ENCODE data around the gene SLC26A2.
"Not testable (repeated sequence)": the region's sequence is repeated elsewhere in the genome, so short reads cannot be mapped to it uniquely, and the experiment has no call there.

SLC26A2 gene

GRCh38 chr5:150022158-150022531, 61.6 kb downstream of the SLC26A2 start:
- DNase-seq (ENCODE audit: low read depth): no peak
- no peak for TF ChIP-seq CTCF (IDR thresholded peaks at IDR 0.05; ENCODE audit: control insufficient read depth, extremely low read depth, insufficient read depth)
- H3K4me3 ChIP-seq (ENCODE audit: low read depth, low read length): no peak overlapping the region

GRCh38 chr5:150022681-150023080, 62.1 kb downstream of the SLC26A2 start:
- TF ChIP-seq CTCF (IDR thresholded peaks at IDR 0.05; ENCODE audit: control insufficient read depth, extremely low read depth, insufficient read depth): no peak

GRCh38 chr5:150023136-150023535, 62.6 kb downstream of the SLC26A2 start:
- no peak overlapping the region for H3K4me3 ChIP-seq (ENCODE audit: low read depth, low read length)
- no peak for DNase-seq (ENCODE audit: low read depth)
- TF ChIP-seq CTCF (IDR thresholded peaks at IDR 0.05; ENCODE audit: control insufficient read depth, extremely low read depth, insufficient read depth): no peak

More at GRCh38 chr5:150022681-150023080, 62.1 kb downstream of the SLC26A2 start:
- H3K4me3 ChIP-seq (ENCODE audit: low read depth, low read length): no peak overlapping the region
- DNase-seq (ENCODE audit: low read depth): no peak

GRCh38 chr5:150024346-150024984, 63.9 kb downstream of the SLC26A2 start:
- DNase-seq (ENCODE audit: low read depth): no peak
- no peak overlapping the region for H3K4me3 ChIP-seq (ENCODE audit: low read depth, low read length)
- no peak for TF ChIP-seq CTCF (IDR thresholded peaks at IDR 0.05; ENCODE audit: control insufficient read depth, extremely low read depth, insufficient read depth)

- no peak for TF ChIP-seq CTCF (IDR thresholded peaks at IDR 0.05; ENCODE audit: control insufficient read depth, extremely low read depth, insufficient read depth)
- no peak for DNase-seq (ENCODE audit: low read depth)
These were observed 66.2 kb downstream of the SLC26A2 start for GRCh38 chr5:150026682-150027172.

GRCh38 chr5:150028047-150028446, 67.5 kb downstream of the SLC26A2 start:
- H3K4me3 ChIP-seq (ENCODE audit: low read depth, low read length); DNase-seq (ENCODE audit: low read depth): not testable (repeated sequence)

More at GRCh38 chr5:150026682-150027172, 66.2 kb downstream of the SLC26A2 start:
- no peak overlapping the region for H3K4me3 ChIP-seq (ENCODE audit: low read depth, low read length)

- DNase-seq (ENCODE audit: low read depth): no peak
- H3K4me3 ChIP-seq (ENCODE audit: low read depth, low read length): no peak overlapping the region
- no peak for TF ChIP-seq CTCF (IDR thresholded peaks at IDR 0.05; ENCODE audit: control insufficient read depth, extremely low read depth, insufficient read depth)
These were observed 72.8 kb downstream of the SLC26A2 start for GRCh38 chr5:150033334-150033733.
